A673 (cell line): Measurements from ENCODE around the gene DCAF8L2. TPM values are rescaled to one million over a fixed set of nuclear protein-coding genes. Genes with fewer than 3 reads are reported as not detected.

Experiments used
- BruUV-seq: library from RNA; stranded (reverse); fragments of 400-500 nt; replicated peaks from 2 replicates; lab custom pipeline; 2021; lab: Mats Ljungman, UMichigan
- CTCF ChIA-PET: fragments of 300-600 bp; sonication (Branson Sonifier 250); formaldehyde crosslinking; loops from one replicate; lab custom pipeline; 2022; ENCODE audit warnings: antibody characterized with exemption; lab: Charles Lee
- POLR2A ChIA-PET: fragments of 300-600 bp; sonication (Branson Sonifier 250); formaldehyde crosslinking; loops from one replicate; lab custom pipeline; 2022; ENCODE audit warnings: antibody characterized with exemption; ENCODE audit not compliant: low non-redundant PET; lab: Charles Lee
- DNase-seq: peaks from one replicate; pipeline ENCODE4 v3.0.0-alpha.2; 2015; ENCODE audit warnings: low spot score
- H3K27ac ChIP-seq: fragments of 200-600 bp; sonication (generic); 2 replicates; pipeline ENCODE4 v1.5.1; 2016; ENCODE audit warnings: mixed run types, low read depth, mild to moderate bottlenecking, mixed read lengths, antibody characterized with exemption, low read length; ENCODE audit not compliant: poor library complexity, severe bottlenecking
- H3K27me3 ChIP-seq: fragments of 200-600 bp; sonication (generic); replicated peaks from 2 replicates; pipeline ENCODE4 v1.6.1; 2017; ENCODE audit warnings: mixed run types, low read depth, mild to moderate bottlenecking, mixed read lengths, antibody characterized with exemption, low read length; ENCODE audit not compliant: insufficient read depth, poor library complexity
- H3K36me3 ChIP-seq: fragments of 200-600 bp; sonication (generic); 2 replicates; pipeline ENCODE4 v1.6.1; 2016; ENCODE audit warnings: mixed run types, mild to moderate bottlenecking, mixed read lengths, antibody characterized with exemption, low read length; ENCODE audit not compliant: insufficient read depth, poor library complexity, severe bottlenecking
- H3K4me1 ChIP-seq: fragments of 200-600 bp; sonication (generic); 2 replicates; pipeline ENCODE4 v1.6.1; 2017; ENCODE audit warnings: mixed run types, mild to moderate bottlenecking, mixed read lengths, antibody characterized with exemption, low read length; ENCODE audit not compliant: insufficient read depth, poor library complexity, severe bottlenecking
- H3K4me3 ChIP-seq: fragments of 200-600 bp; sonication (generic); 2 replicates; pipeline ENCODE4 v1.5.1; 2016; ENCODE audit warnings: low read depth, mixed run types, mild to moderate bottlenecking, mixed read lengths, low read length; ENCODE audit not compliant: poor library complexity, severe bottlenecking
- H3K9me3 ChIP-seq: fragments of 200-600 bp; sonication (generic); 2 replicates; pipeline ENCODE4 v1.6.1; 2016; ENCODE audit warnings: mixed run types, low read depth, mild to moderate bottlenecking, mixed read lengths, antibody characterized with exemption, low read length; ENCODE audit not compliant: poor library complexity, severe bottlenecking
- CTCF ChIP-seq: fragments of 300-800, 200-600 bp; sonication (generic); conservative IDR thresholded peaks from 2 replicates; pipeline ENCODE4 v1.5.1; 2017; ENCODE audit warnings: low read depth, mild to moderate bottlenecking, antibody characterized with exemption, low read length, moderate library complexity, mixed read lengths
- EZH2 ChIP-seq: fragments of 200-600 bp; sonication (generic); IDR thresholded peaks from 2 replicates; pipeline ENCODE4 v1.6.1; 2017; ENCODE audit warnings: borderline replicate concordance, low read depth, mild to moderate bottlenecking, mixed read lengths, antibody characterized with exemption, low read length; ENCODE audit not compliant: poor library complexity, severe bottlenecking
- intact Hi-C: fragments of 100-400 bp; cut with micrococcal nuclease; formaldehyde crosslinking; loops from one replicate; pipeline ENCODE4 v1.10.0; 2022; ENCODE audit not compliant: unreplicated experiment
- total RNA-seq: library from RNA; stranded (reverse); gene quantifications from 2 replicates; pipeline ENCODE4 v1.2.3, GENCODE V29; 2021

DCAF8L2 gene
- total RNA-seq, 1 experiment from 2014 or later = not detected

DNA sequence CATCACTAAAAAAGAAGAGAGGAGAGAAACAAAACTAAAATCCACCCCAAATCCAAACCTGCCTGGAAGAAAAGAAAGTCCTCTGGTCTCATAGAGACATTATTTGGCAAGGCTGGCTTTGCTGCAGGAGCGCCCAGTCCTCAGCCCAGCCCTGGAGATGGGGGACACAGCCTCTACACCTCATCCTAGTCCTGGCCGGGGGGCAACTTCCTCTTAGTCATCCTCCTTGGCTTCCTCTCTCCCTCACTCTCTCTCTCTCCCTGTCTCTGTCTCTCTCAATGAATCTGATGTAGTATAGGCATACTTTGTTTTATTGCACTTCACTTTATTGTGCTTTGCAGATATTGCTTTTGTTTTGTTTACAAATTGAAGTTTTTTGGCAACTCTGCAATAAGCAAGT, 161.8 kb downstream of the DCAF8L2 start:
- H3K4me1 ChIP-seq = no peaks in the 10 kb centered on the region
- H3K9me3 ChIP-seq = peaks cover 6% of the 10 kb centered on the region
- no peak for DNase-seq
- ChIA-PET CTCF (no interaction called here), POLR2A (no interaction called here)
- no peaks in the 10 kb centered on the region for H3K27me3 ChIP-seq
- intact Hi-C loops = no loop called here
- no TSS peak for BruUV-seq
- no peak for TF ChIP-seq EZH2
- TF ChIP-seq CTCF = no peak
- H3K4me3 ChIP-seq = no peak overlapping the region
- H3K27ac ChIP-seq = no peak overlapping the region
- no peaks in the 10 kb centered on the region for H3K36me3 ChIP-seq

GRCh38 chrX:27765718-27766117, 175.6 kb downstream of the DCAF8L2 start:
- TF ChIP-seq CTCF (no peak), EZH2 (no peak)
- DNase-seq = no peak
- Histone ChIP-seq H3K4me1 (no peaks in the 10 kb centered on the region), H3K27me3 (no peaks in the 10 kb centered on the region), H3K4me3 (no peak overlapping the region), H3K36me3 (no peaks in the 10 kb centered on the region), H3K27ac (no peak overlapping the region), H3K9me3 (peaks cover 4% of the 10 kb centered on the region)
- CTCF ChIA-PET = no interaction called here
- intact Hi-C loops = no loop called here
- BruUV-seq = no TSS peak
- POLR2A ChIA-PET = no interaction called here

DNA sequence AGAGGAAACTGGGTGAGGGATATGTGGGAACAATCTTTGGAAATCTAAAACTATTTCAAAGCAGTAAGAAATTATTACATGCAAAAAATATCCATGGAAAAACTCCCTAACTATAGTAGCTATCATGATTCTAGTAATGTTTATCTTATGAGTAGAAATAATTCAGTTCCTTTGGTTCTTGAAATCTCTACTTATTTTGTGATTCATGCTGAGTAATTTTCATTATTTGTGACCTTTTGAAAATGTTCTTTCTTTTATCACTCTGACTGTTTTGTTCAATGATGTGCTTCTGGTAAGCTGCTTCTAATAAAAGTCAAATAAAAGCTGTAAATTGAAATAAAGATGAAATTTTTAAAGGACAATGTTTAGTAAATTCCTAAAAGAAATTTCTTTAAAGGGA, 177.2 kb downstream of the DCAF8L2 start:
- Histone ChIP-seq H3K4me3 (no peak overlapping the region), H3K4me1 (no peaks in the 10 kb centered on the region), H3K27ac (no peak overlapping the region), H3K27me3 (no peaks in the 10 kb centered on the region), H3K36me3 (no peaks in the 10 kb centered on the region), H3K9me3 (peaks cover 4% of the 10 kb centered on the region)
- CTCF ChIA-PET = no interaction called here
- TF ChIP-seq EZH2 (no peak), CTCF (no peak)
- no TSS peak for BruUV-seq
- POLR2A ChIA-PET = no interaction called here
- intact Hi-C loops = no loop called here
- no peak for DNase-seq
